Psoas muscle (tissue), 8 donors: ENCODE results near the gene MICAL3. TPM values are rescaled to one million over a fixed set of nuclear protein-coding genes. Genes with fewer than 3 reads are reported as not detected.

Experiments used
- ATAC-seq, 4 donors: fragments of 200-7000 bp; cut with Tn5 transposase; one replicate each; pipeline ENCODE4 v1.9.1; 2020; ENCODE audit warnings: moderate library complexity in 3 of 4, mild to moderate bottlenecking in 2 of 4
- DNase-seq, 2 donors: peaks; one replicate each; pipeline ENCODE4 v3.0.0-alpha.2; 2020
- H3K27ac ChIP-seq: fragments of 200-600 bp; one replicate; pipeline ENCODE4 v1.8.0; 2022
- H3K27me3 ChIP-seq, 3 donors: fragments of 200-600 bp in 1 of 3; one replicate each; pipeline versions ENCODE4 v1.6.1 to v1.8.0; 2013 to 2022; ENCODE audit warnings: low read length in 2 of 3, mild to moderate bottlenecking in 2 of 3, moderate library complexity in 1 of 3; ENCODE audit not compliant: insufficient read depth in 3 of 3
- H3K36me3 ChIP-seq, 2 donors: fragments of 200-600 bp in 1 of 2; one replicate each; pipeline versions ENCODE4 v1.6.1 to v1.8.0; 2013 to 2022; ENCODE audit warnings: low read depth in 1 of 2, mild to moderate bottlenecking in 1 of 2, moderate library complexity in 1 of 2; ENCODE audit not compliant: insufficient read depth in 1 of 2
- H3K4me1 ChIP-seq: fragments of 200-600 bp; one replicate; pipeline ENCODE4 v1.8.0; 2022
- H3K4me3 ChIP-seq: fragments of 200-600 bp; one replicate; pipeline ENCODE4 v1.8.0; 2022; ENCODE audit warnings: mild to moderate bottlenecking
- H3K9me3 ChIP-seq: fragments of 200-600 bp; one replicate; pipeline ENCODE4 v1.8.0; 2022
- WGBS, 3 donors: extraction: QIAGEN DNeasy Blood & Tissue Kit; methylation state at CpG; one replicate each; pipeline versions ENCODE4 v1.1.6 to v1.1.7; 2013; 5-methylcytosine and 5-hydroxymethylcytosine counted together
- intact Hi-C, 2 donors: fragments of 100-400 bp; cut with DNase I; formaldehyde crosslinking; loops; one replicate each; pipeline versions ENCODE4 v1.11.0 to v1.14.2; 2022
- polyA plus RNA-seq, 3 donors: library from polyadenylated mRNA; stranded (reverse); fragments of 200-250 nt; gene quantifications; one replicate each; pipeline ENCODE4 v1.2.3, GENCODE V29; 2013
- total RNA-seq, 4 donors: library from RNA; stranded (reverse); fragmentation: NEBNext Ultra II Directional in 2 of 4; extraction: Animal tissue kit (Norgen Biotek cat#: 25700) in 2 of 4; gene quantifications; one replicate each; pipeline versions ENCODE4 v1.2.1 to v1.2.4, GENCODE V29; 2021 to 2023
- TF ChIP-seq, protein P1 (sequence below): fragments of 200-600 bp; IDR thresholded peaks from one replicate; pipeline ENCODE4 v1.8.0; 2022; ENCODE audit warnings: antibody characterized with exemption
- donor health status: healthy with polysubstance abuse.
- donor health status: DM: no; HTN: no; CAD: no; lungs with moderate emphysema.
- donor health status: Bipolar disorder and iron deficiency.
- donor health status: healthy.
- donor health status: DM: yes; HTN: yes; CAD: no.
- donor health status: DM: no; HTN: no; CAD: no.
- donor health status: DM: no; HTN: no; CAD: no.
- donor health status: DM: yes; HTN: yes; CAD: no.

MICAL3 gene
- total and polyA plus RNA-seq, 7 donors = 2.1 to 38.3 (median 15.5) TPM

- TF ChIP-seq, protein P1, sequence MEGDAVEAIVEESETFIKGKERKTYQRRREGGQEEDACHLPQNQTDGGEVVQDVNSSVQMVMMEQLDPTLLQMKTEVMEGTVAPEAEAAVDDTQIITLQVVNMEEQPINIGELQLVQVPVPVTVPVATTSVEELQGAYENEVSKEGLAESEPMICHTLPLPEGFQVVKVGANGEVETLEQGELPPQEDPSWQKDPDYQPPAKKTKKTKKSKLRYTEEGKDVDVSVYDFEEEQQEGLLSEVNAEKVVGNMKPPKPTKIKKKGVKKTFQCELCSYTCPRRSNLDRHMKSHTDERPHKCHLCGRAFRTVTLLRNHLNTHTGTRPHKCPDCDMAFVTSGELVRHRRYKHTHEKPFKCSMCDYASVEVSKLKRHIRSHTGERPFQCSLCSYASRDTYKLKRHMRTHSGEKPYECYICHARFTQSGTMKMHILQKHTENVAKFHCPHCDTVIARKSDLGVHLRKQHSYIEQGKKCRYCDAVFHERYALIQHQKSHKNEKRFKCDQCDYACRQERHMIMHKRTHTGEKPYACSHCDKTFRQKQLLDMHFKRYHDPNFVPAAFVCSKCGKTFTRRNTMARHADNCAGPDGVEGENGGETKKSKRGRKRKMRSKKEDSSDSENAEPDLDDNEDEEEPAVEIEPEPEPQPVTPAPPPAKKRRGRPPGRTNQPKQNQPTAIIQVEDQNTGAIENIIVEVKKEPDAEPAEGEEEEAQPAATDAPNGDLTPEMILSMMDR = no peak
- ATAC-seq (no peak), DNase-seq (no peak)
- H3K27ac ChIP-seq = no peak overlapping the region
- H3K4me1 ChIP-seq = peaks cover 5% of the 10 kb centered on the region
- H3K9me3 ChIP-seq = no peaks in the 10 kb centered on the region
- H3K36me3 ChIP-seq = no peaks in the 10 kb centered on the region
- intact Hi-C loops = no loop called here
- 75 to 87% (median 76%) methylated on average over 5 of the region's 5 CpGs for WGBS, 3 donors
- H3K27me3 ChIP-seq = no peaks in the 10 kb centered on the region
- no peak overlapping the region for H3K4me3 ChIP-seq
These were observed 25.7 kb upstream of the MICAL3 start for GRCh38 chr22:18050065-18050464.

DNA sequence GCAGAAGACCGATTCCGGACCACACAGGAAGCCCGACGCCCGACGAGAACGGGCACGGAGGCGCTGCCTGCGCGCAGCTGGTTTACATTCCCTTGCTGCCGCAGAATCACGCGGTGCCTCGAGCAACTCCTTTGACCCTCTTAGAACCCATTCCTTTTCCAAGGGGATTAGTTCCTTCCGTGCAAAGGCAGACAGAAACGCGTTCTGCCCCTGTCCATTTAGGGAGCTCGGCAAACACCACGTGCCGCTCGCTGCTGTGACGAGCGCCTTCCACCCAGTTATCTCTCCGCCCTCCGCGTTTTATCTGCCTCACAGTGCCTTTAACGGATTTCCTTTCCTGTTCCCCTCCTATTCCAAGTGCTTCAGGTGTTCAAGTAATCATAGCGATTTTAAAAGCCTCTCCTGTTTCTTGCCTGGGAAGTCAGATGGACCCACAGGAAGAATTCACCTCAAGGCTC, 24.1 kb upstream of the MICAL3 start:
- 29 to 42% (median 32%) methylated on average over 29 of the region's 29 CpGs for WGBS, 3 donors
- Histone ChIP-seq H3K36me3 (no peaks in the 10 kb centered on the region), H3K4me1 (peaks cover 19% of the 10 kb centered on the region), H3K9me3 (no peaks in the 10 kb centered on the region), H3K4me3 (peak overlapping the region; percentile 57), H3K27ac (peak overlapping the region; percentile 70), H3K27me3 (no peaks in the 10 kb centered on the region)
- DNase-seq (peak in 1 of 2 donors; percentile 64), ATAC-seq (peak; percentile 50 to 81 (median 72))
- TF ChIP-seq, protein P1 = no peak
- intact Hi-C loops = no loop called here

DNA sequence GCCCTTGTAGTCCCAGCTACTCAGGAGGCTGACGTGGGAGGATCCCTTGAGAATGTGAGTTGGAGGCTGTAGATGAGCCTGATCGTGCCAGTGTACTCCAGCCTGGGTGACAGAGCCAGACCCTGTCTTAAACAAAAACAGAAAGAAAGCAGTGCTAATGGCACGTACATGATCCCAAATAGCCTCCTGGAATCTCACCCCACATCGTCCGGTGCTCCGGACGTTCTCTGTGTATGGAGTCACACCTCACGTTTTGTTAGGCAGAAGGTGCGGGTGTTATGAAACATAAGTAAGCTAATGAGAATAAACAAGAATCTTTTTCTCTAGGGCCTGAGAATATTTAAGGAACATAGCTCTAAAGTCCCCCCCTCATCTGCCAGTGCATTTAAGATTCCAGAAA, 23.7 kb upstream of the MICAL3 start:
- ATAC-seq (peak; percentile 17 to 49 (median 40)), DNase-seq (no peak)
- H3K4me1 ChIP-seq = peaks cover 23% of the 10 kb centered on the region
- TF ChIP-seq, protein P1 = no peak
- no peaks in the 10 kb centered on the region for H3K36me3 ChIP-seq
- H3K4me3 ChIP-seq = peak overlapping the region; percentile 57
- no peaks in the 10 kb centered on the region for H3K9me3 ChIP-seq
- intact Hi-C loops = no loop called here
- H3K27me3 ChIP-seq = no peaks in the 10 kb centered on the region
- H3K27ac ChIP-seq = peak overlapping the region; percentile 70
- 55 to 75% (median 65%) methylated on average over 9 of the region's 9 CpGs for WGBS, 3 donors

- Histone ChIP-seq H3K4me3 (no peak overlapping the region), H3K36me3 (no peaks in the 10 kb centered on the region), H3K4me1 (peaks cover 30% of the 10 kb centered on the region), H3K9me3 (no peaks in the 10 kb centered on the region), H3K27me3 (no peaks in the 10 kb centered on the region), H3K27ac (peak overlapping the region; percentile 82)
- DNase-seq = no peak
- intact Hi-C loops = no loop called here
- TF ChIP-seq, protein P1 = no peak
- WGBS, 3 donors = 97 to 98% (median 97%) methylated on average over 4 of the region's 4 CpGs
- no peak for ATAC-seq
These were observed 21.4 kb upstream of the MICAL3 start for GRCh38 chr22:18045794-18046193.
